Upper lobe of right lung (tissue), 1 donor: ENCODE results near the gene ADIPOQ. TPM values are rescaled to one million over a fixed set of nuclear protein-coding genes. Genes with fewer than 3 reads are reported as not detected.
"Not testable (repeated sequence)": the region's sequence is repeated elsewhere in the genome, so short reads cannot be mapped to it uniquely, and the experiment has no call there.

Source experiments
- ATAC-seq: fragments of 200-7000 bp; cut with Tn5 transposase; one replicate; pipeline ENCODE4 v1.9.1; 2020; ENCODE audit warnings: mild to moderate bottlenecking, moderate library complexity
- DNase-seq: peaks from one replicate; pipeline ENCODE4 v3.0.0-alpha.2; 2020
- H3K27ac ChIP-seq: fragments of 200-600 bp; one replicate; pipeline ENCODE4 v1.8.0; 2022
- H3K27me3 ChIP-seq: fragments of 200-600 bp; one replicate; pipeline ENCODE4 v1.8.0; 2022; ENCODE audit warnings: mild to moderate bottlenecking
- H3K36me3 ChIP-seq: fragments of 200-600 bp; one replicate; pipeline ENCODE4 v1.8.0; 2022
- H3K4me1 ChIP-seq: fragments of 200-600 bp; one replicate; pipeline ENCODE4 v1.8.0; 2022
- H3K4me3 ChIP-seq: fragments of 200-600 bp; one replicate; pipeline ENCODE4 v1.8.0; 2022; ENCODE audit warnings: mild to moderate bottlenecking
- H3K9me3 ChIP-seq: fragments of 200-600 bp; one replicate; pipeline ENCODE4 v1.8.0; 2022
- intact Hi-C: fragments of 100-400 bp; cut with DNase I; formaldehyde crosslinking; loops from one replicate; pipeline ENCODE4 v1.11.0; 2022
- total RNA-seq: library from RNA; stranded (reverse); fragmentation: NEBNext Ultra II Directional; extraction: Animal tissue kit (Norgen Biotek cat#: 25700); gene quantifications from one replicate; pipeline ENCODE4 v1.2.1, GENCODE V29; 2021
- TF ChIP-seq, protein P1 (sequence below): fragments of 200-600 bp; IDR thresholded peaks from one replicate; pipeline ENCODE4 v1.8.0; 2022; ENCODE audit warnings: antibody characterized with exemption
- donor health status: DM: no; HTN: yes; CAD: no; lungs with severe emphysema.

The ADIPOQ gene
- total RNA-seq, 1 donor from 2014 or later: not detected

DNA sequence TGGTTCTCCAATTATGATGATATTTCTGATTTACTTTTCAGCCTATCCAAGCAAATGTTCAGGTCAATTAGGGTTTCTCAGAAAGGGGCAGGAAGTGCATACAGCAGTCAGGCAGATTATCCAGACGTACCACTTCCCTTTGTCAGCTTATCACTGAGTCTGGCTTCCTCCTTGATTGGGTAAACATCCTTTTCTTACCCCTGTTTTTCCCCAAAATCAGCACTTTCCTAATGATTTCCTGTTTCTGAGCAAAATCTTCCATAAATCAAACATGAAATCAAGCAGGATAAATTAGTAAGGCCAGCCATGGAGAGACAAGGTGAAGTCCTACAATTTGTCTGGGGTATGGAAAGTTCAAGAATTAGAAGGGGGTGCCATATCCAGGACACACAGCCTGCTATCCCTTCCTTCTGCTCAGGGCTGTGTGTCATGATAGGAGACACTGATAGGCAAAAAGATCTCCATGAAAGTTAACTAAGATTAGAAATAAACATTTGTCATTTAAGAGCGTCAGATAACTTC lies 29.0 kb downstream of the ADIPOQ start:
- DNase-seq (no peak), ATAC-seq (peak; percentile 41)
- Histone ChIP-seq H3K27ac (no peak overlapping the region), H3K4me1 (no peaks in the 10 kb centered on the region), H3K4me3 (no peak overlapping the region), H3K27me3 (no peaks in the 10 kb centered on the region), H3K36me3 (no peaks in the 10 kb centered on the region), H3K9me3 (no peaks in the 10 kb centered on the region)
- TF ChIP-seq, protein P1, sequence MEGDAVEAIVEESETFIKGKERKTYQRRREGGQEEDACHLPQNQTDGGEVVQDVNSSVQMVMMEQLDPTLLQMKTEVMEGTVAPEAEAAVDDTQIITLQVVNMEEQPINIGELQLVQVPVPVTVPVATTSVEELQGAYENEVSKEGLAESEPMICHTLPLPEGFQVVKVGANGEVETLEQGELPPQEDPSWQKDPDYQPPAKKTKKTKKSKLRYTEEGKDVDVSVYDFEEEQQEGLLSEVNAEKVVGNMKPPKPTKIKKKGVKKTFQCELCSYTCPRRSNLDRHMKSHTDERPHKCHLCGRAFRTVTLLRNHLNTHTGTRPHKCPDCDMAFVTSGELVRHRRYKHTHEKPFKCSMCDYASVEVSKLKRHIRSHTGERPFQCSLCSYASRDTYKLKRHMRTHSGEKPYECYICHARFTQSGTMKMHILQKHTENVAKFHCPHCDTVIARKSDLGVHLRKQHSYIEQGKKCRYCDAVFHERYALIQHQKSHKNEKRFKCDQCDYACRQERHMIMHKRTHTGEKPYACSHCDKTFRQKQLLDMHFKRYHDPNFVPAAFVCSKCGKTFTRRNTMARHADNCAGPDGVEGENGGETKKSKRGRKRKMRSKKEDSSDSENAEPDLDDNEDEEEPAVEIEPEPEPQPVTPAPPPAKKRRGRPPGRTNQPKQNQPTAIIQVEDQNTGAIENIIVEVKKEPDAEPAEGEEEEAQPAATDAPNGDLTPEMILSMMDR: no peak
- intact Hi-C loops: no loop called here

DNA sequence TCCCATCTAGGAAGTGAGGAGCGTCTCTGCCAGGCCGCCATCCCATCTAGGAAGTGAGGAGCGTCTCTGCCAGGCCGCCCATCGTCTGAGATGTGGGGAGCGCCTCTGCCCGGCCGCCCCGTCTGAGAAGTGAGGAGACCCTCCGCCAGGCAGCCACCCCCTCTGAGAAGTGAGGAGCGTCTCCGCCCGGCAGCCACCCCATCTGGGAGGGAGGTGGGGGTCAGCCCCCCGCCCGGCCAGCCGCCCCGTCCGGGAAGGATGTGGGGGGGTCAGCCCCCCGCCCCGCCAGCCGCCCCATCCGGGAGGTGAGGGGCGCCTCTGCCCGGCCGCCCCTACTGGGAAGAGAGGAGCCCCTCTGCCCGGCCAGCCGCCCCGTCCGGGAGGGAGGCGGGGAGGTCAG lies 31.3 kb downstream of the ADIPOQ start:
- H3K4me1 ChIP-seq, ATAC-seq, DNase-seq, intact Hi-C loops, H3K36me3 ChIP-seq, H3K27me3 ChIP-seq, H3K27ac ChIP-seq, H3K9me3 ChIP-seq, H3K4me3 ChIP-seq: not testable (repeated sequence)

DNA sequence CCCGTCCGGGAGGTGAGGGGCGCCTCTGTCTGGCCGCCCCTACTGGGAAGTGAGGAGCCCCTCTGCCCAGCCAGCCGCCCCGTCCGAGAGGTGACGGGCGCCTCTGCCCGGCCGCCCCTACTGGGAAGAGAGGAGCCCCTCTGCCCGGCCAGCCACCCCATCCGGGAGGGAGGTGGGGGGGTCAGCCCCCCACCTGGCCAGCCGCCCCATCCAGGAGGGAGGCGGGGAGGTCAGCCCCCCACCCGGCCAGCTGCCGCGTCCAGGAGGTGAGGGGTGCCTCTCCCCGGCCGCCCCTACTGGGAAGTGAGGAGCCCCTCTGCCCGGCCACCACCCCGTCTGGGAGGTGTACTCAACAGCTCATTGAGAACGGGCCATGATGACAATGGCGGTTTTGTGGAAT lies 31.7 kb downstream of the ADIPOQ start:
- H3K9me3 ChIP-seq, ATAC-seq, H3K27me3 ChIP-seq, H3K4me3 ChIP-seq, H3K4me1 ChIP-seq, H3K36me3 ChIP-seq, DNase-seq, H3K27ac ChIP-seq, intact Hi-C loops: not testable (repeated sequence)

DNA sequence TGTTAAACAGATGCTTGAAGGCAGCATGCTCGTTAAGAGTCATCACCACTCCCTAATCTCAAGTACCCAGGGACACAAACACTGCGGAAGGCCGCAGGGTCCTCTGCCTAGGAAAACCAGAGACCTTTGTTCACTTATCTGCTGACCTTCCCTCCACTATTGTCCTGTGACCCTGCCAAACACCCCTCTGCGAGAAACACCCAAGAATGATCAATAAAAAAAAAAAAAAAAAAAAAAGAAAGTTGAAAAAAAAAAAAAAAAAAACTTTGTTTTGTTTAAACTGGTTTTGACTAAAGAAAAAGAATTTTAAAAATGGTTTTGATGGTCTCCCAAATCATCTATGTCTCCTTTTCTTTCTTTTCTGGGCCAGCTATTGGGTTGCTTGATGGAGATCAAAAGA lies 32.3 kb downstream of the ADIPOQ start:
- H3K4me1 ChIP-seq, intact Hi-C loops, H3K27me3 ChIP-seq, ATAC-seq, H3K4me3 ChIP-seq, DNase-seq, H3K36me3 ChIP-seq, H3K9me3 ChIP-seq, H3K27ac ChIP-seq: not testable (repeated sequence)

DNA sequence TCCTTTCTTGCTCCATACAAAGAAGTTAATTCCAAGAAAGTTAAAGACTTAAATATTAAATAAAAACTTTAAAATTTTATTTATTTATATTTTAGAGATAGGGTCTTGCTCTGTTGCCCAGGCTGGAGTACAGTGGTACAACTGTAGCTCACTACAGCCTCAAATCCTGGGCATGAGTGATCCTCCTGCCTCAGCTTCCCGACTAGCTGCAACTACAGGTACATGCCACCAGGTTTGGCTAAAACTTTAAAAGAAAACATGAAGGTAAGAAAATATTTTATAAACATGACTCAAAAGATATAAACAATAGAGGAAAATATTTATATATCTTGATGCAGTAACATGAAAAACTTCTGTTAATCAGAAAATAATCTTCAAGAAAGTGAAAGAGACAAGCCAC lies 33.2 kb downstream of the ADIPOQ start:
- no peaks in the 10 kb centered on the region for H3K9me3 ChIP-seq
- DNase-seq (no peak), ATAC-seq (no peak)
- H3K27ac ChIP-seq: no peak overlapping the region
- TF ChIP-seq, protein P1: no peak
- intact Hi-C loops: no loop called here
- H3K4me3 ChIP-seq: no peak overlapping the region
- H3K4me1 ChIP-seq: no peaks in the 10 kb centered on the region
- no peaks in the 10 kb centered on the region for H3K36me3 ChIP-seq
- no peaks in the 10 kb centered on the region for H3K27me3 ChIP-seq

DNA sequence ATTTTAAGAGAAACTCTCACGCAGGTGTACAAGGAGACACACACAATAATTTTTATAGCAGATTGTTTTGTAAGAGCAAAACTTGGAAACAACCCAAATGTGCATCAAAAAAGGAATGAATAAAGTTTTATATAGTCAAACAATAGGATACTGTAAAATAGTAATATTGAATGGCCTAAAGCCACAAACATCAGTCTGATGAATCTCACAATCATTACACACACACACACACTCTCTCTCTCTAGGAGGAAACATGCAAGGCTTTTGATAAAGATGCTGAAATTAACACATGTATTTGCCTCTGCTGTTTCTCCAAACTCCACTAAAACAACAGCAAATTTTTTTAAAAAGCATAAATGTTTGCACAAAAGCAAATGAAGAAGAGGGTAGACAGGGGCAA lies 37.3 kb downstream of the ADIPOQ start:
- intact Hi-C loops: no loop called here

DNA sequence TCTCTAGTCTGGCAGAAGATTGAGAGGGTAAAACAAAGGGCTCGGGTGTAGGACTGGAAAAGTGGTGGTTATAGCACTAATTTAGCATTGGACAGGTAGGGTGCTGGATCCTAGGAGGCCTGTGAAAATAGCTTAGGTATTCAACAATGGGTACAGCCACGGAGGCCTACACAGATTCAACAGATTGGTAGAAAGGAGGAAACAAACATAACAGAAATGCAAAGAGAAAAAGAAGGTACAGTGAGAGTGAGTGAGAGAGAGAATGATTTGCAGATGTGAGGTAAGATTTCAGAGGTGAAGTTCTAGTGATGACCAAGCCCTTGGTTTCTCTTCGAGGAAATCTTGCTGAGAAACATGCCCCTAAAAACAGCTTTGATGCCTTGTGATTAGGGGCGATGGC lies 37.9 kb downstream of the ADIPOQ start:
- H3K27ac ChIP-seq: no peak overlapping the region
- intact Hi-C loops: no loop called here
- H3K27me3 ChIP-seq: no peaks in the 10 kb centered on the region
- TF ChIP-seq, protein P1: no peak
- no peaks in the 10 kb centered on the region for H3K36me3 ChIP-seq
- no peak for DNase-seq
- H3K4me3 ChIP-seq: no peak overlapping the region
- no peaks in the 10 kb centered on the region for H3K4me1 ChIP-seq
- no peaks in the 10 kb centered on the region for H3K9me3 ChIP-seq
- no peak for ATAC-seq

More for the DNA sequence above, 37.3 kb downstream of the ADIPOQ start:
- no peak overlapping the region for H3K4me3 ChIP-seq
- TF ChIP-seq, protein P1: no peak
- DNase-seq (no peak), ATAC-seq (no peak)
- no peak overlapping the region for H3K27ac ChIP-seq
- no peaks in the 10 kb centered on the region for H3K27me3 ChIP-seq
- no peaks in the 10 kb centered on the region for H3K36me3 ChIP-seq
- no peaks in the 10 kb centered on the region for H3K9me3 ChIP-seq
- no peaks in the 10 kb centered on the region for H3K4me1 ChIP-seq
